Activated CD8-positive, alpha-beta memory T cell treated with anti-CD3 and anti-CD28 coated beads, Interleukin-2, amount 10 ng/mL, durations not matched to agents 7 days and 5 days (primary cell): ENCODE data around the gene CAPG. TPM values are rescaled to one million over a fixed set of nuclear protein-coding genes. Genes with fewer than 3 reads are reported as not detected.
"Not testable (repeated sequence)": the region's sequence is repeated elsewhere in the genome, so short reads cannot be mapped to it uniquely, and the experiment has no call there.

Experiments used
- ATAC-seq: fragments of 150-1000 bp; cut with Tn5 transposase; one replicate; pipeline ENCODE4 v1.10.0; 2021; ENCODE audit warnings: moderate library complexity
- CTCF ChIA-PET: fragments of 350-600 bp; sonication (Branson Sonifier 250); formaldehyde crosslinking; loops from one replicate; lab custom pipeline; 2021; ENCODE audit warnings: antibody characterized with exemption; lab: Charles Lee
- DNase-seq: peaks from one replicate; pipeline ENCODE4 v3.0.0-alpha.2; 2020
- H3K27ac Mint-ChIP-seq: one replicate; pipeline ENCODE4 v1.8.0; 2021; ENCODE audit warnings: mild to moderate bottlenecking, mixed read lengths
- H3K27me3 Mint-ChIP-seq: one replicate; pipeline ENCODE4 v1.8.0; 2021; ENCODE audit warnings: mixed read lengths
- H3K36me3 Mint-ChIP-seq: one replicate; pipeline ENCODE4 v1.8.0; 2021; ENCODE audit warnings: mild to moderate bottlenecking, mixed read lengths
- H3K4me1 Mint-ChIP-seq: one replicate; pipeline ENCODE4 v1.8.0; 2021; ENCODE audit warnings: mixed read lengths
- H3K4me3 Mint-ChIP-seq: one replicate; pipeline ENCODE4 v1.8.0; 2021; ENCODE audit warnings: mild to moderate bottlenecking, moderate library complexity, mixed read lengths
- H3K9me3 Mint-ChIP-seq: one replicate; pipeline ENCODE4 v1.8.0; 2022; ENCODE audit warnings: low read depth, mixed read lengths
- total RNA-seq, 2 experiments: library from RNA; stranded (reverse); gene quantifications; one replicate each; pipeline ENCODE4 v1.2.3, GENCODE V29; 2021

The CAPG gene
- total RNA-seq, 2 experiments from 2014 or later: 204 to 211 TPM

DNA sequence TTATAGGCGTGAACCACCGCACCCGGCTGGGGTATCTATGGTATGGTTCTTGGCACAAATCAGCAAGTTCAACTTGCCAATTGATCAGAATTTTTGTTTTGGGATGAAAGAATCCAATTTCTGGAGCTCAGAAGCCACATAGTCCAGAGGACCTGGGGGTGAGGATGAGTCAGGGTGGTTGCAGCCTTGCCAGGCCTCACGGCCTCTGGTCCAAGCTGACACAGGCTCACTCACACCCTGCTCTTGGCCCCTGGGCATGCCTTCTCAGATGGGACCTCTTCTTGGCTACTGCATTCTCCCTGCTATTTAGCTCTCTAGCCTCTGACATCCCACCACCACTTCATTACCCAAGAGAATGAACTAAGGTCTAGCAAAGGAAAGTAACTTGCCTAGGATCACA lies 16.3 kb downstream of the CAPG start:
- CTCF ChIA-PET: interaction anchor here (2.1 to 4.4 kb wide), 3 partner anchors 10 to 157 kb away, joined by 9 to 37 read pairs (median 26); partner anchors contain the start of gene SH2D6
- H3K4me1 Mint-ChIP-seq: peaks cover 19% of the 10 kb centered on the region
- H3K36me3 Mint-ChIP-seq: peaks cover 7% of the 10 kb centered on the region

DNA sequence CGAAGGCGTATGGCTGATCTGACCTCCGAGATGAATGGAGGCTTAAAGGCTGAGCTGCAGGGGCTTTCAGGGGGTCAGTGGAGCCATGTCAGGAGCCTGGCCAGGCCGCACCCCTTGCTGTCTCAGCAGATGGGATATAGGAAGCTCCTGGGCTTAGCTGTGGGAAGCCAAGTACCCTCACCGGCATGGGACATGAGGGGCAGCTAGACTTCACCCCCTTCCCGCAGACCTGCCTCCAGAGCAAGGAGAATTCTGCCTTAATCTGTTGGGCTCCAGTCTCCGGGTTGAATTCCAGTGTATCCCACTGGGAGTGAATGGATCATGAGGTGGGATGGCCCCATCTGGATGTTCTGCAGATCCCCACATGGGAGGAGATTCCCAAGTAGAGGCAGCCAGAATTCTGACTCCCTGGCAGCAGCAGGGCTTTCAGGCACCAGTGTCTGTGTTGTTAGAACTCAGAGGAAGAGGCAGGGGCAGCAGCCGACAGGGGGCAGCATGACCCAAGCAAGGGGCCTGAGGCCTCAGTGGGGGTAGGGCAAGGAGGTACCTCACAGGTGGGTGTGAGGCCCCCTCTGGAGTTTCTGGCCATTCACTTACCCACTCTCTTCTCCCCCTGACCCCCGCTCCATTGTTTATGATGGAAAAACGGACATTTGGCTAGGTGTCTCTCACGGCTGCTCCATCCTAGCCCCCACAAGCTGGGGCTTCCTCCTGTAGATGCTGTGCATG lies 19.1 kb downstream of the CAPG start:
- ATAC-seq (peak; percentile 81), DNase-seq (peak; percentile 79)
- peaks cover 7% of the 10 kb centered on the region for H3K36me3 Mint-ChIP-seq
- H3K27ac Mint-ChIP-seq: no peak overlapping the region
- CTCF ChIA-PET: interaction anchor here (0.8 to 4.4 kb wide), 8 partner anchors 12 to 173 kb away, joined by 3 to 37 read pairs (median 8); partner anchors contain the start of genes MAT2A and SH2D6
- no peaks in the 10 kb centered on the region for H3K9me3 Mint-ChIP-seq
- H3K4me1 Mint-ChIP-seq: peaks cover 10% of the 10 kb centered on the region
- H3K27me3 Mint-ChIP-seq: no peaks in the 10 kb centered on the region
- H3K4me3 Mint-ChIP-seq: no peak overlapping the region

More for the DNA sequence above, 16.3 kb downstream of the CAPG start:
- ATAC-seq: no peak
- Mint-ChIP-seq H3K4me3 (no peak overlapping the region), H3K27ac (peak overlapping the region; percentile 37), H3K9me3 (no peaks in the 10 kb centered on the region), H3K27me3 (no peaks in the 10 kb centered on the region)
- no peak for DNase-seq

- H3K36me3 Mint-ChIP-seq: peaks cover 9% of the 10 kb centered on the region
- no peaks in the 10 kb centered on the region for H3K9me3 Mint-ChIP-seq
- no peak for ATAC-seq
- H3K27ac Mint-ChIP-seq: no peak overlapping the region
- peaks cover 10% of the 10 kb centered on the region for H3K4me1 Mint-ChIP-seq
- CTCF ChIA-PET: interaction anchor here (0.9 to 2.3 kb wide), 3 partner anchors 17 to 163 kb away, joined by 3 to 14 read pairs (median 7); partner anchors contain the start of gene SH2D6
- H3K4me3 Mint-ChIP-seq: no peak overlapping the region
- no peak for DNase-seq
- H3K27me3 Mint-ChIP-seq: no peaks in the 10 kb centered on the region
Measured at GRCh38 chr2:85388878-85389538, 21.2 kb downstream of the CAPG start.

DNA sequence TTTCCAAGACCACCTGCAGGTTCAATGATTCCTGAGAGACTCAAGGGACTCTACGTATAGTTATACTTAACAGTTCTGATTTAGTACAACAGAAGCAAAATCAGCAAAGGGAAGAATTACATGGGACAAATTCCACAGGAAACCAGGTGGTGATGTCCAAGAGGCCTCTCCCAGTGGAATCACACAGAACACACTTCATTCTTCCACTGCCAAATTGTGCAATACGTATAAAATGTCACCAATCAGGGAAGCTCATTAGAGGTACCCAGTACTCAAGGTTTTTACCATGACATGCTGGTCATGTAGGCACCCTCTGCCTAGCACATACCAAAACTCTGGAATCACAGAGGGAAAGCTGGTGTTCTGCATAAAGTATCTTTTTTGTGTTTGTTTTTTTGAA lies 22.4 kb downstream of the CAPG start:
- H3K4me1 Mint-ChIP-seq: peaks cover 5% of the 10 kb centered on the region
- H3K27me3 Mint-ChIP-seq: no peaks in the 10 kb centered on the region
- H3K9me3 Mint-ChIP-seq: no peaks in the 10 kb centered on the region
- H3K27ac Mint-ChIP-seq: no peak overlapping the region
- ATAC-seq: no peak
- no peak for DNase-seq
- CTCF ChIA-PET: interaction anchor here (2.2 to 2.3 kb wide), 2 partner anchors 32 to 164 kb away, joined by 7 to 14 read pairs; partner anchors contain the start of gene SH2D6
- H3K4me3 Mint-ChIP-seq: no peak overlapping the region
- peaks cover 7% of the 10 kb centered on the region for H3K36me3 Mint-ChIP-seq

DNA sequence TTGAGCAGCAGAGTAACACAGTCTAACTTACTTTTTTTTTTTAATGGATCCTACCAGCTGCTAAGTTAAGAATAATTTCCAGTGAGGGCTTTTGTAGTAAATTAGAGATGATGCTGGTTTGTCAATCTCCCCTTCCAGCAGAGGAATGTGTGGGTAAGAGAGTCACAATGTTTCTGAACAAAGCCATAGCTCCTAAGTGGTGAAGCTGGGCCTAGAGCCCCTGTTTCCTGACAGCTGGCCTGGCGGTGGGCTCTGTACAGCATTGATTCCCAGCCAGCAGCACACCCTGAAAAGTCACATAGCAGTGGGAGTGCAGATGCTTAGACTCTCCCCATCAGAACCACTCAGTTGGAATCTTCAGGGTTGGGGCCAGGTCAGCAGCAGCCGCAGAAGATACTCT lies 24.4 kb downstream of the CAPG start:
- CTCF ChIA-PET: interaction anchor here (0.5 kb wide), 1 partner anchor 190 kb away, joined by 3 read pairs; no protein-coding TSS in a partner anchor
- peaks cover 15% of the 10 kb centered on the region for H3K36me3 Mint-ChIP-seq
- H3K27me3 Mint-ChIP-seq: no peaks in the 10 kb centered on the region
- H3K27ac Mint-ChIP-seq: no peak overlapping the region
- ATAC-seq: no peak
- H3K4me1 Mint-ChIP-seq: no peaks in the 10 kb centered on the region
- DNase-seq: no peak
- H3K9me3 Mint-ChIP-seq: no peaks in the 10 kb centered on the region
- H3K4me3 Mint-ChIP-seq: no peak overlapping the region

DNA sequence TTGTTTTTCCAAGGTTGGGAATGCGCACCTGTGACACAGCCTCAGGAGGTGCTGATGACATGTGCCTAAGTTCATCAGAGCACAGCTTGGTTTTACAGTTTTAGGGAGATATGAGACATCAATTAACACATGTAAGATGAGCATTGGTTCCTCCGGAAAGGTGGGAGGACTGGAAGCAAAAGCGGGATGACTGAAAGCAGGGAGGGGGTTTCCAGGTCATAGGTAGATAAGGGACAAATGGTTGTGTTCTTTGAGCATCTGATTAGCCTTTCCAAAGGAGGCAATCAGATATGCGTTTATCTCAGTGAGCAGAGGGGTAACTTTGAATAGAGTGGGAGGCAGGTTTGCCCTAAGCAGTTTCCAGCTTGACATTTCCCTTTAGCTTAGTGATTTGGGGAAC lies 26.3 kb downstream of the CAPG start:
- H3K27me3 Mint-ChIP-seq: no peaks in the 10 kb centered on the region
- CTCF ChIA-PET: interaction anchor here (0.9 to 2.6 kb wide), 5 partner anchors 9 to 253 kb away, joined by 3 to 10 read pairs (median 3); no protein-coding TSS in a partner anchor
- no peak for ATAC-seq
- peaks cover 31% of the 10 kb centered on the region for H3K36me3 Mint-ChIP-seq
- H3K4me3 Mint-ChIP-seq: no peak overlapping the region
- no peak overlapping the region for H3K27ac Mint-ChIP-seq
- DNase-seq: no peak
- H3K4me1 Mint-ChIP-seq: no peaks in the 10 kb centered on the region
- peaks cover 4% of the 10 kb centered on the region for H3K9me3 Mint-ChIP-seq

GRCh38 chr2:85383151-85383550 lies 27.0 kb downstream of the CAPG start:
- not testable (repeated sequence) for H3K4me1 Mint-ChIP-seq, ATAC-seq, DNase-seq, H3K27ac Mint-ChIP-seq, H3K9me3 Mint-ChIP-seq, H3K27me3 Mint-ChIP-seq, H3K4me3 Mint-ChIP-seq
- CTCF ChIA-PET: interaction anchor here (0.9 to 2.6 kb wide), 5 partner anchors 10 to 254 kb away, joined by 3 to 10 read pairs (median 3); no protein-coding TSS in a partner anchor
- peaks cover 38% of the 10 kb centered on the region for H3K36me3 Mint-ChIP-seq

DNA sequence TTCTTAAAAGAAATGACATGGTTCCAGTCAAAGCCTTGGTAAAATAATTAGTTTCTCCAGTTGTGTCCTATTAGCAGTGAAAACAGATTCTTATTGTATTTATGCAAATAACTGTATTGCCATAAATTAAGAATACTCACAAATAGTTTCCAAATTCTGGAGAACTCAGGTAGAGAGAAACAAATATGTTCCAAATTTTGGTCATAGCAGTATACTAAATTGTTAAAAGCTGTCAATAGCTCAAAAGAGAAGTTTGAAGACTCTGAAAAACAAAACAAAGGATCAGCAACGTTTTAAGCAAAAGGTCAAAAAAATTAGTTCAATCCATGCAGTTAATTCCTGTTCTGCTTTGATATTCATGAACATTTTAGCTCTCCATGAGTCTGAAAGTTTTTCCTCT lies 30.1 kb downstream of the CAPG start:
- no peaks in the 10 kb centered on the region for H3K27me3 Mint-ChIP-seq

DNA sequence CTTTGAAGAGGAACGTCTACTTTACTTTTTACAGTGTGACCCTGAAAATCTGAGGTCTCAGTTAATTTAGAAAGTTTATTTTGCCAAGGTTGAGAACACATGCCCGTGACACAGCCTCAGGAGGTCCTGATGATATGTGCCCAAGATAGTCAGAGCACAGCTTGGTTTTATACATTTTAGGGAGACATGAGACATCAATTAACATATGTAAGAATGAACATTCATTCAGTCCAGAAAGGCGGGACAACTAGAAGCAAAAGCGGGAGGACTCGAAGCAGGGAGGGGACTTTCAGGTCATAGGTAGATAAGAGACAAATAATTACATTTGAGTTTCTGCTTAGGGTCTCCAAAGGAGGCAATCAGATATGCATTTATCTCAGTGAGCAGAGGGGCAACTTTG lies 31.9 kb downstream of the CAPG start:
- Mint-ChIP-seq H3K4me3 (no peak overlapping the region), H3K27me3 (no peaks in the 10 kb centered on the region), H3K9me3 (peaks cover 4% of the 10 kb centered on the region), H3K36me3 (peaks cover 51% of the 10 kb centered on the region), H3K27ac (no peak overlapping the region), H3K4me1 (no peaks in the 10 kb centered on the region)
- CTCF ChIA-PET: no interaction called here
- ATAC-seq: no peak
- DNase-seq: no peak

More for the DNA sequence above, 30.1 kb downstream of the CAPG start:
- ATAC-seq (no peak), DNase-seq (no peak)
- Mint-ChIP-seq H3K9me3 (peaks cover 4% of the 10 kb centered on the region), H3K36me3 (peaks cover 45% of the 10 kb centered on the region), H3K27ac (no peak overlapping the region), H3K4me3 (no peak overlapping the region), H3K4me1 (no peaks in the 10 kb centered on the region)
- CTCF ChIA-PET: no interaction called here

DNA sequence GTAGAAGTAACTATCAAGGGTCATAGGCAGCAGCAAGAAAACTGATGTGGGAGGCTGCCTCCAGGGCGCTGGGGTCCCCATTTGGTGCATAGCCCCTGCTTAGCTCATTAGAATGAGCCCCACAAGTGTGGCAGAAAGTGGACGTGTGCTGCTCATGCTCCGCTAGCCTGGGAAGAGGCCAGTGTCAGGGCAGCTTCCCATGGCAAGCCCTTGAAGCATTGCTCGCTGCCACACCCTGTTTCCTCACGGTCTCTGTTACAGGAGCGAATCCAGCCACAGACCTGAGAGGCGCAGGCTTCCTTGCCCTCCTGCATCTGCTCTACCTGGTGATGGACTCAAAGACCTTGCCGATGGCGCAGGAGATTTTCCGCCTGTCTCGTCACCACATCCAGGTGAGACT lies 33.1 kb downstream of the CAPG start:
- Mint-ChIP-seq H3K27me3 (no peaks in the 10 kb centered on the region), H3K36me3 (peaks cover 52% of the 10 kb centered on the region), H3K4me3 (no peak overlapping the region), H3K9me3 (peaks cover 4% of the 10 kb centered on the region), H3K4me1 (no peaks in the 10 kb centered on the region), H3K27ac (no peak overlapping the region)
- no peak for DNase-seq
- CTCF ChIA-PET: interaction anchor here (1.1 kb wide), 1 partner anchor 174 kb away, joined by 3 read pairs; no protein-coding TSS in a partner anchor
- no peak for ATAC-seq

DNA sequence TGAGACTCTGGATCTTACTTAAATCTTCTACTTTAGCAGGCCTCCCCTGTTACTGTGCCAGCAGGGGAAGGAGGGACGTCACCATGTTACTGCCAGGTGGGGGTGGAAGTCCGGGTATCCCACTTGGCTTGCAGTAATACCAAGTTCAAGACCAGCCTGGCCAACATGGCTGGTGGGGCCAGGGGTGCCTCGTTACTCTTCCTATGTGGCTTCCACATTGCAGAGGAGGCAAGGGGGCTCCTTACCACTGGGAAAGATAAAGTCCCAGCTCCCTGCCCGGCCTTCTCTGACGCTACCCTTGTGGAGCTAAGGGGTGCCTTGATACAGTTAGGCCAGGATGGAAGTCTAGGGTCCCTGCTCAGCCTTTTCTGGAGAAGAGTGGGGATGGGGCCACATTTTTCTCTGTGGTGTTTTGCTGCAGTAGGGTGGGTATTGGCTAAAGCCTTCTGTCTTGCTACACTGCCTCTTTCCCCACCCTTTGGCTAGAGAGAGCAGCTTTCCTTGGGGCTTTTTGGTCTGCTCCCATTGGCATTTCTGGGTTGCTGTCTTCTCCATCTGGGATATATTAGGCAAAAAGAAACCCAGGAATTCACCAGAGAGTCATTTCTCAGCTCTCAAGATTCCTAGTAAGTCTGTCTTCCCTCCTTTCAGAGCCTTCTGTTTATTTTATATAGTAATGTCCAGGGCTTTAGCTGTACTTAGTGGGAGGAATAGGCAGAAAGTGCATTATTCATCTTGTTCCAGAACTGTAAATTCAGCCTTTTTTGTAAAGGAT lies 33.7 kb downstream of the CAPG start:
- Mint-ChIP-seq H3K4me3 (no peak overlapping the region), H3K4me1 (no peaks in the 10 kb centered on the region), H3K27me3 (no peaks in the 10 kb centered on the region), H3K27ac (no peak overlapping the region), H3K36me3 (peaks cover 50% of the 10 kb centered on the region), H3K9me3 (peaks cover 4% of the 10 kb centered on the region)
- CTCF ChIA-PET: interaction anchor here (1.1 kb wide), 1 partner anchor 175 kb away, joined by 3 read pairs; no protein-coding TSS in a partner anchor
- ATAC-seq (no peak), DNase-seq (no peak)

DNA sequence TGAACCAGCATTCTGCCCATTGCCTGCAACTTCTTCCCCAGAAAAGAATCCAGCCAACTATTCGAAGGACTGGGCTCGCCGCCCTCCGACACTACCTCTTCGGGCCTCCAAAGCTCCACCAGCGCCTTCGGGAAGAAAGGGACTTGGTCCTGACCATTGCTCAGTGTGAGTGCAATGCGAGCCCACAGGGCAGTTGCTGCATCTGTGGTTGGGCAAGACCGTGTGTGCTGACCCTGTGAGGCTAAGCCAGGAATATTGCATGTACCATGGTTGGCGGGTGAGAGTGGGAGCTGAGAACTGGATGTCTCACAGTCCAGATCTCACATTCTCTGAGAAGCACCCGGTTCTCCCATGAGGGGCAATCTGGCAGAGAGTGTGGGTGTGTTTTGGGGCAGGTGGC lies 39.1 kb downstream of the CAPG start:
- CTCF ChIA-PET: interaction anchor here (0.9 to 1.7 kb wide), 4 partner anchors 12 to 71 kb away, joined by 3 to 7 read pairs (median 4); no protein-coding TSS in a partner anchor

DNA sequence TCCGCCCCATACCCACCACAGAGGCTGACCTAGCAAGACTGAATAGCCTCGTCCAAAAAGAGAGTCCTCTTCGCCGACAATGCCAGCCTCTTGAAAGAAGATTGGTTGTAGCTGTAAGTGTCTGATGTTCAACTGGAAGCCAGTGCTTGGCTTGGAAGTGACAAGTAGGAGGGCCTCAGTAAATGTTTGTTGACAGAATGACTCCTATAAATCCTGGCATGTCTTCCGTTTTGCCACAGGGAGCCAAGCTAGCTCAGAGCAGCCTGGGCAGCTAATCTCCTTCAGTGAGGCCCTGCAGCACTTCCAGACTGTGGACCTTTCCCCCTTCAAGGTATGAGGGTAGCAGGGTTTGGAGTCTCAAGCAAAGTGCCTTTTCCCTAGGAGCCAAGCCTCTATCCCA lies 40.7 kb downstream of the CAPG start:
- peaks cover 6% of the 10 kb centered on the region for H3K36me3 Mint-ChIP-seq
- CTCF ChIA-PET: interaction anchor here (1.4 to 1.7 kb wide), 2 partner anchors 12 to 19 kb away, joined by 3 to 7 read pairs; no protein-coding TSS in a partner anchor
- no peak overlapping the region for H3K27ac Mint-ChIP-seq
- no peak for DNase-seq
- H3K4me1 Mint-ChIP-seq: no peaks in the 10 kb centered on the region
- H3K9me3 Mint-ChIP-seq: no peaks in the 10 kb centered on the region
- H3K4me3 Mint-ChIP-seq: no peak overlapping the region
- no peaks in the 10 kb centered on the region for H3K27me3 Mint-ChIP-seq
- ATAC-seq: no peak

More for the DNA sequence above, 39.1 kb downstream of the CAPG start:
- H3K4me3 Mint-ChIP-seq: no peak overlapping the region
- no peaks in the 10 kb centered on the region for H3K27me3 Mint-ChIP-seq
- H3K9me3 Mint-ChIP-seq: no peaks in the 10 kb centered on the region
- H3K27ac Mint-ChIP-seq: no peak overlapping the region
- peaks cover 11% of the 10 kb centered on the region for H3K36me3 Mint-ChIP-seq
- no peaks in the 10 kb centered on the region for H3K4me1 Mint-ChIP-seq
- ATAC-seq (no peak), DNase-seq (no peak)
